K562 (cell line): ENCODE results near the gene EZH1. TPM values are rescaled to one million over a fixed set of nuclear protein-coding genes. Genes with fewer than 3 reads are reported as not detected.
A peak's percentile ranks its signal among the peaks of the same experiment; 100 is the strongest.

Experiments used
- CAMTA2 ChIP-seq: fragments of 250-450 bp; sonication (Bioruptor Pico); conservative IDR thresholded peaks from 2 replicates; pipeline ENCODE4 v1.5.1; 2022
- CBX2 ChIP-seq: fragments of 200-600 bp; sonication (generic); IDR thresholded peaks from one replicate; pipeline ENCODE4 v1.6.1; 2012; ENCODE audit warnings: mild to moderate bottlenecking, low read length, inconsistent platforms; ENCODE audit not compliant: insufficient read depth, poor library complexity, severe bottlenecking
- EGR1 ChIP-seq: fragments of 450-650 bp; conservative IDR thresholded peaks from 2 replicates; pipeline ENCODE4 v1.6.1; 2017; ENCODE audit warnings: mild to moderate bottlenecking
- FOS ChIP-seq: IDR thresholded peaks from 3 replicates; pipeline ENCODE4 v1.6.1; 2011; ENCODE audit not compliant: insufficient read length; ENCODE audit errors: extremely low read depth
- JUND ChIP-seq, 2 experiments: IDR thresholded peaks; 2 replicates in 1 of 2; 3 replicates in 1 of 2; pipeline ENCODE4 v1.6.1; 2011; ENCODE audit warnings: borderline replicate concordance in 2 of 2, low read depth in 2 of 2, low read length in 2 of 2, improper control_type of control experiment in 1 of 2, missing biosample characterization in 1 of 2, missing genetic modification characterization in 1 of 2, missing genetic modification reagents in 1 of 2
- KLF13 ChIP-seq: fragments of 450-650 bp; IDR thresholded peaks from 2 replicates; pipeline ENCODE4 v1.6.1; 2016; ENCODE audit warnings: missing genetic modification characterization, low read depth, mild to moderate bottlenecking, missing compliant biosample characterization, moderate library complexity, borderline replicate concordance
- NFYB ChIP-seq: IDR thresholded peaks from 2 replicates; pipeline ENCODE4 v1.6.1; 2011; ENCODE audit warnings: mild to moderate bottlenecking, moderate library complexity; ENCODE audit not compliant: insufficient read length; ENCODE audit errors: extremely low read depth
- POLR2A ChIP-seq: fragments of 450-650 bp; conservative IDR thresholded peaks from 2 replicates; pipeline ENCODE4 v1.6.1; 2016
- RB1 ChIP-seq: fragments of 450-650 bp; IDR thresholded peaks from 2 replicates; pipeline ENCODE4 v1.6.1; 2017; ENCODE audit warnings: low read depth, mild to moderate bottlenecking
- RBFOX2 ChIP-seq: fragments of 200-400 bp; formaldehyde crosslinking; IDR thresholded peaks from 2 replicates; pipeline ENCODE4 v1.6.1; 2017; ENCODE audit warnings: low read depth, mild to moderate bottlenecking, low read length, moderate library complexity
- SETDB1 ChIP-seq: IDR thresholded peaks from one replicate; pipeline ENCODE4 v1.6.1; 2012; ENCODE audit warnings: low read length, control low read depth, inconsistent platforms
- SRF ChIP-seq, 2 experiments: fragments of 250-450, 450-650 bp in 1 of 2; sonication (Bioruptor Pico) in 1 of 2; sonication (generic) in 1 of 2; formaldehyde crosslinking; IDR thresholded peaks; 2 replicates each; pipeline versions ENCODE4 v1.5.0 to v1.5.1; 2020 to 2022; ENCODE audit warnings: mild to moderate bottlenecking in 1 of 2, missing genetic modification reagents in 1 of 2
- SUPT5H ChIP-seq: fragments of 450-650 bp; IDR thresholded peaks from 2 replicates; pipeline ENCODE4 v1.6.1; 2016
- TBP ChIP-seq: optimal IDR thresholded peaks from 2 replicates; pipeline ENCODE3; 2011; ENCODE audit warnings: low read depth, low read length, improper control_type of control experiment
- TEAD2 ChIP-seq: fragments of 450-650 bp; IDR thresholded peaks from 2 replicates; pipeline ENCODE4 v1.6.1; 2016; ENCODE audit warnings: missing genetic modification characterization, control low read depth, missing compliant biosample characterization
- ZBTB1 ChIP-seq: sonication (generic); formaldehyde crosslinking; IDR thresholded peaks from 2 replicates; pipeline ENCODE4 v1.8.1; 2023; ENCODE audit warnings: missing genetic modification reagents, low read depth, mild to moderate bottlenecking, borderline replicate concordance
- ZNF232 ChIP-seq: sonication (generic); formaldehyde crosslinking; IDR thresholded peaks from 2 replicates; pipeline ENCODE4 v1.8.0; 2022; ENCODE audit warnings: mild to moderate bottlenecking, missing genetic modification reagents
- ZNF253 ChIP-seq: fragments of 250-450 bp; sonication (Bioruptor Pico); conservative IDR thresholded peaks from 2 replicates; pipeline ENCODE4 v1.6.1; 2021; ENCODE audit warnings: mild to moderate bottlenecking
- polyA plus RNA-seq, 8 experiments: library from polyadenylated mRNA; depleted of rRNA in 4 of 8; stranded (reverse) in 5 of 8; unstranded in 3 of 8; fragments of >200 nt; fragmentation: Nextera tagmentation in 2 of 8; fragmentation: Illumina TruSeq in 1 of 8; extraction: Ambion mirVana in 2 of 8; extraction: Trizol in 1 of 8; gene quantifications; 2 replicates each; pipeline versions ENCODE4 v1.2.1 to v1.2.3, GENCODE V29; 2011 to 2014; ENCODE audit warnings: inconsistent platforms in 1 of 8, missing spikeins in 1 of 8
- total RNA-seq, 7 experiments: library from RNA; depleted of rRNA in 6 of 7; stranded (reverse); fragments of >200 nt in 6 of 7; fragmentation: Illumina TruSeq in 2 of 7; extraction: Trizol in 2 of 7; gene quantifications; 2 replicates each; pipeline versions ENCODE4 v1.2.1 to v1.2.3, GENCODE V29; 2011 to 2021; ENCODE audit warnings: low replicate concordance in 1 of 7
- TF ChIP-seq, protein P1 (sequence below), 2 experiments: fragments of 450-650 bp; conservative IDR thresholded peaks; 2 replicates each; pipeline ENCODE4 v1.6.1; 2017; ENCODE audit warnings: mild to moderate bottlenecking in 2 of 2, moderate library complexity in 2 of 2
- TF ChIP-seq, protein P2 (sequence below): sonication (generic); formaldehyde crosslinking; IDR thresholded peaks from 2 replicates; pipeline ENCODE4 v1.8.0; 2022; ENCODE audit warnings: missing genetic modification reagents, mild to moderate bottlenecking, moderate library complexity, borderline replicate concordance
- TF ChIP-seq, protein P3 (sequence below): fragments of 450-650 bp; IDR thresholded peaks from 2 replicates; pipeline ENCODE4 v1.6.1; 2014; ENCODE audit warnings: low read depth, mild to moderate bottlenecking, moderate library complexity, borderline replicate concordance

EZH1 gene
- total and polyA plus RNA-seq, 9 of the 15 experiments (the other 6 are each of a cell fraction or from before 2014, with no cell fraction given) = 8.6 to 40.8 (median 22.9) TPM

DNA sequence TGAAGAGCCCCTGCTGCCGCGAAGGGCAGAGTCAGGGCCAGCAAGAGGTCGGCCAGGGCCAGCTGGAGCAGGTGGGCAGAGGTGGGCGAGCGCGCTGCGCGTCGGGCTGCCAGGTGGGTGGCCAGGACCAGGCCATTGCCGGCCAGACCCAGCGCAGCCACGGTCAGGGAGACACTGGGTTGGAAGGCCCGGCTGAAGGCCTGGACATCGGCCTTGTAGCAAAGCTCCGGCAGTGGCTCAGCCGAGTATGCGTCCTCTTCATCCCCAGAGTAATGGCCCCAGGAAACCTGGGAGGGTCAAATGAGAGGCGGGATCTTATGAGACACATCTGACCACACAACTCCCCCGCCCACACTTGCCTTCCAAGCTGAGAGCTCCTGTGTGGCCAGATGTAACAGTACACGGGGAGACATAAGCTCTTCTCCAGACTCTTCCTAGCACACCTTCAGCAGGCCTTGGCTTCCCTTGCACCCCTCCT, 64.5 kb downstream of the EZH1 start (continued):
- TF ChIP-seq, protein P1, sequence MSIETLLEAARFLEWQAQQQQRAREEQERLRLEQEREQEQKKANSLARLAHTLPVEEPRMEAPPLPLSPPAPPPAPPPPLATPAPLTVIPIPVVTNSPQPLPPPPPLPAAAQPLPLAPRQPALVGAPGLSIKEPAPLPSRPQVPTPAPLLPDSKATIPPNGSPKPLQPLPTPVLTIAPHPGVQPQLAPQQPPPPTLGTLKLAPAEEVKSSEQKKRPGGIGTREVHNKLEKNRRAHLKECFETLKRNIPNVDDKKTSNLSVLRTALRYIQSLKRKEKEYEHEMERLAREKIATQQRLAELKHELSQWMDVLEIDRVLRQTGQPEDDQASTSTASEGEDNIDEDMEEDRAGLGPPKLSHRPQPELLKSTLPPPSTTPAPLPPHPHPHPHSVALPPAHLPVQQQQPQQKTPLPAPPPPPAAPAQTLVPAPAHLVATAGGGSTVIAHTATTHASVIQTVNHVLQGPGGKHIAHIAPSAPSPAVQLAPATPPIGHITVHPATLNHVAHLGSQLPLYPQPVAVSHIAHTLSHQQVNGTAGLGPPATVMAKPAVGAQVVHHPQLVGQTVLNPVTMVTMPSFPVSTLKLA (conservative IDR thresholded peaks at IDR 0.05) = no peak
- no peak for TF ChIP-seq ZNF253 (CRISPR knock-in tag)
- no peak for TF ChIP-seq RB1
- 0 out of 2 replicates have a peak, but pooled peaks have one; percentile 23 for TF ChIP-seq CAMTA2 (CRISPR knock-in tag)
- TF ChIP-seq, protein P2, sequence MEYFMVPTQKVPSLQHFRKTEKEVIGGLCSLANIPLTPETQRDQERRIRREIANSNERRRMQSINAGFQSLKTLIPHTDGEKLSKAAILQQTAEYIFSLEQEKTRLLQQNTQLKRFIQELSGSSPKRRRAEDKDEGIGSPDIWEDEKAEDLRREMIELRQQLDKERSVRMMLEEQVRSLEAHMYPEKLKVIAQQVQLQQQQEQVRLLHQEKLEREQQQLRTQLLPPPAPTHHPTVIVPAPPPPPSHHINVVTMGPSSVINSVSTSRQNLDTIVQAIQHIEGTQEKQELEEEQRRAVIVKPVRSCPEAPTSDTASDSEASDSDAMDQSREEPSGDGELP = peak; percentile 36; the same call in 1 of the 2 replicates
- TF ChIP-seq KLF13 (tag) = no peak
- TF ChIP-seq JUND (IDR thresholded peaks at IDR 0.05; ENCODE audit: borderline replicate concordance, low read depth, low read length) = peak; percentile 17; the same call in 1 of the 2 replicates
- no peak for TF ChIP-seq JUND (tag; IDR thresholded peaks at IDR 0.05; ENCODE audit: borderline replicate concordance, low read depth, low read length)
- TF ChIP-seq FOS = no peak
- no peak for TF ChIP-seq SETDB1
- peak; percentile 46 for TF ChIP-seq POLR2A
- no peak for TF ChIP-seq NFYB
- TF ChIP-seq TBP = peak; percentile 41
- no peak for TF ChIP-seq SRF (CRISPR knock-in tag; IDR thresholded peaks at IDR 0.05)
- no peak for TF ChIP-seq ZBTB1 (CRISPR knock-in tag)
- TF ChIP-seq, protein P3, sequence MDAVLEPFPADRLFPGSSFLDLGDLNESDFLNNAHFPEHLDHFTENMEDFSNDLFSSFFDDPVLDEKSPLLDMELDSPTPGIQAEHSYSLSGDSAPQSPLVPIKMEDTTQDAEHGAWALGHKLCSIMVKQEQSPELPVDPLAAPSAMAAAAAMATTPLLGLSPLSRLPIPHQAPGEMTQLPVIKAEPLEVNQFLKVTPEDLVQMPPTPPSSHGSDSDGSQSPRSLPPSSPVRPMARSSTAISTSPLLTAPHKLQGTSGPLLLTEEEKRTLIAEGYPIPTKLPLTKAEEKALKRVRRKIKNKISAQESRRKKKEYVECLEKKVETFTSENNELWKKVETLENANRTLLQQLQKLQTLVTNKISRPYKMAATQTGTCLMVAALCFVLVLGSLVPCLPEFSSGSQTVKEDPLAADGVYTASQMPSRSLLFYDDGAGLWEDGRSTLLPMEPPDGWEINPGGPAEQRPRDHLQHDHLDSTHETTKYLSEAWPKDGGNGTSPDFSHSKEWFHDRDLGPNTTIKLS = peak; percentile 16; the same call in 1 of the 2 replicates
- no peak for TF ChIP-seq TEAD2 (tag)
- TF ChIP-seq SUPT5H = peak; percentile 30; the same call in 1 of the 2 replicates
- TF ChIP-seq RBFOX2 = peak; percentile 59; the same call in 1 of the 2 replicates
- no peak for TF ChIP-seq ZNF232 (CRISPR knock-in tag)
- no peak for TF ChIP-seq CBX2
- peak; percentile 68 for TF ChIP-seq EGR1
